Small intestine (tissue), 7 donors: Measurements from ENCODE around the gene ATP5IF1. TPM values are rescaled to one million over a fixed set of nuclear protein-coding genes. Genes with fewer than 3 reads are reported as not detected.

Source experiments
- DNase-seq, 2 donors: peaks; one replicate each; pipeline versions ENCODE4 v3.0.0 to v3.0.0-alpha.2; 2013
- FAIRE-seq: peaks from 2 replicates; lab custom pipeline; 2012; peaks lifted over from hg19 to GRCh38; lab: Jason Lieb, UNC
- H3K27ac ChIP-seq, 3 donors: one replicate each; pipeline ENCODE4 v1.5.1; 2013; ENCODE audit warnings: low read length in 2 of 3, mild to moderate bottlenecking in 2 of 3, control low read depth in 1 of 3, inconsistent platforms in 1 of 3, low read depth in 1 of 3, moderate library complexity in 1 of 3
- H3K27me3 ChIP-seq, 3 donors: one replicate each; pipeline ENCODE4 v1.6.1; 2013; ENCODE audit warnings: low read length in 3 of 3, inconsistent platforms in 1 of 3; ENCODE audit not compliant: control insufficient read depth in 3 of 3, insufficient read depth in 3 of 3
- H3K36me3 ChIP-seq, 3 donors: one replicate each; pipeline ENCODE4 v1.6.1; 2013; ENCODE audit warnings: low read length in 3 of 3, inconsistent platforms in 1 of 3, low read depth in 1 of 3, mild to moderate bottlenecking in 1 of 3, moderate library complexity in 1 of 3; ENCODE audit not compliant: control insufficient read depth in 3 of 3, insufficient read depth in 2 of 3
- H3K4me1 ChIP-seq, 3 donors: one replicate each; pipeline ENCODE4 v1.6.1; 2013; ENCODE audit warnings: low read length in 2 of 3, inconsistent platforms in 1 of 3, low read depth in 1 of 3, mild to moderate bottlenecking in 1 of 3, moderate library complexity in 1 of 3; ENCODE audit not compliant: control insufficient read depth in 3 of 3, insufficient read depth in 2 of 3
- H3K4me3 ChIP-seq, 3 donors: one replicate each; pipeline ENCODE4 v1.5.1; 2013; ENCODE audit warnings: low read length in 3 of 3, control low read depth in 1 of 3, inconsistent platforms in 1 of 3, low read depth in 1 of 3, mild to moderate bottlenecking in 1 of 3, moderate library complexity in 1 of 3
- H3K9me3 ChIP-seq, 2 donors: one replicate each; pipeline ENCODE4 v1.6.1; 2013; ENCODE audit warnings: low read depth in 1 of 2, low read length in 1 of 2; ENCODE audit not compliant: control insufficient read depth in 2 of 2, insufficient read depth in 1 of 2
- WGBS, 3 donors: extraction: QIAGEN DNeasy Blood & Tissue Kit; methylation state at CpG; one replicate each; pipeline ENCODE4 v1.1.7; 2013; 5-methylcytosine and 5-hydroxymethylcytosine counted together
- polyA plus RNA-seq, 4 donors: library from polyadenylated mRNA; stranded (reverse) in 3 of 4; unstranded in 1 of 4; fragments of 200-250 nt in 3 of 4; fragments of 120-200 nt in 1 of 4; gene quantifications; one replicate each; pipeline versions ENCODE4 v1.2.1 to v1.2.3, GENCODE V29; 2013
- donor health status: healthy with polysubstance abuse.
- donor health status: control.
- donor health status: control.
- donor health status: Bipolar disorder and iron deficiency.
- donor health status: healthy.

ATP5IF1 gene
- polyA plus RNA-seq, 4 donors = 389 to 1,616 (median 793) TPM

GRCh38 chr1:28249866-28250295 is 14.0 kb downstream of the ATP5IF1 start:
- Histone ChIP-seq H3K4me3 (no peak overlapping the region), H3K4me1 (peaks cover 0 to 35% (median 0%) of the 10 kb centered on the region in 3 donors), H3K9me3 (no peaks in the 10 kb centered on the region), H3K27me3 (no peaks in the 10 kb centered on the region), H3K36me3 (no peaks in the 10 kb centered on the region), H3K27ac (peak overlapping the region in 2 of 3 donors; percentile 80 to 81)
- FAIRE-seq (no peak), DNase-seq (no peak)
- 54 to 64% (median 57%) methylated on average over 4 of the region's 4 CpGs for WGBS, 3 donors

- FAIRE-seq (no peak), DNase-seq (peak in 1 of 2 donors; percentile 30)
- H3K36me3 ChIP-seq = no peaks in the 10 kb centered on the region
- H3K27me3 ChIP-seq = no peaks in the 10 kb centered on the region
- peaks cover 8 to 11% (median 9%) of the 10 kb centered on the region in 3 donors for H3K4me1 ChIP-seq
- WGBS, 3 donors = 63 to 72% (median 65%) methylated on average over 6 of the region's 6 CpGs
- H3K4me3 ChIP-seq = no peak overlapping the region
- no peaks in the 10 kb centered on the region for H3K9me3 ChIP-seq
- H3K27ac ChIP-seq = no peak overlapping the region
Observed at GRCh38 chr1:28256197-28256827, 20.4 kb downstream of the ATP5IF1 start.

- no peak overlapping the region for H3K27ac ChIP-seq
- H3K27me3 ChIP-seq = no peaks in the 10 kb centered on the region
- peaks cover 9 to 15% (median 13%) of the 10 kb centered on the region in 3 donors for H3K4me1 ChIP-seq
- FAIRE-seq (no peak), DNase-seq (no peak)
- no peaks in the 10 kb centered on the region for H3K9me3 ChIP-seq
- 96 to 98% (median 96%) methylated on average over 4 of the region's 4 CpGs for WGBS, 3 donors
- H3K36me3 ChIP-seq = no peaks in the 10 kb centered on the region
- H3K4me3 ChIP-seq = no peak overlapping the region
Observed at GRCh38 chr1:28257736-28258135, 21.8 kb downstream of the ATP5IF1 start.

- H3K4me3 ChIP-seq = peak overlapping the region in 2 of 3 donors; percentile 2 to 30
Observed at GRCh38 chr1:28258628-28259251, 22.8 kb downstream of the ATP5IF1 start.

GRCh38 chr1:28259252-28259933 is 23.5 kb downstream of the ATP5IF1 start, which contains the start of gene SESN2:
SESN2 (plus strand) TSS chr1:28259518; CDS start chr1:28259848, 330 bp downstream.
- peak; percentile 99 for DNase-seq
- H3K4me3 ChIP-seq = peak within 1 kb of the TSS; percentile 79 to 98 (median 97)
- peak; percentile 51 for FAIRE-seq
- H3K27me3 ChIP-seq = no peaks in the 10 kb centered on the region
- H3K9me3 ChIP-seq = no peaks in the 10 kb centered on the region
- peaks cover 9 to 25% (median 16%) of the 10 kb centered on the region in 3 donors for H3K4me1 ChIP-seq
- peak within 1 kb of the TSS; percentile 81 to 92 (median 91) for H3K27ac ChIP-seq
- peaks cover 0 to 4% (median 0%) of the 10 kb centered on the region in 3 donors for H3K36me3 ChIP-seq
- 0 to 1% (median 1%) methylated on average over 56 to 76 of the region's 76 CpGs for WGBS, 3 donors

More at GRCh38 chr1:28258628-28259251, 22.8 kb downstream of the ATP5IF1 start:
- H3K9me3 ChIP-seq = no peaks in the 10 kb centered on the region
- H3K4me1 ChIP-seq = peaks cover 9 to 25% (median 16%) of the 10 kb centered on the region in 3 donors
- 5 to 15% (median 10%) methylated on average over 12 of the region's 12 CpGs for WGBS, 3 donors
- DNase-seq (no peak), FAIRE-seq (no peak)
- H3K27me3 ChIP-seq = no peaks in the 10 kb centered on the region
- H3K27ac ChIP-seq = peak overlapping the region in 1 of 3 donors; percentile 91
- H3K36me3 ChIP-seq = peaks cover 0 to 4% (median 0%) of the 10 kb centered on the region in 3 donors

GRCh38 chr1:28259934-28260802 is 24.2 kb downstream of the ATP5IF1 start:
- Histone ChIP-seq H3K4me3 (peak overlapping the region; percentile 79 to 98 (median 97)), H3K4me1 (peaks cover 15 to 31% (median 16%) of the 10 kb centered on the region in 3 donors), H3K27me3 (no peaks in the 10 kb centered on the region), H3K9me3 (no peaks in the 10 kb centered on the region), H3K27ac (peak overlapping the region; percentile 81 to 92 (median 91)), H3K36me3 (peaks cover 0 to 4% (median 0%) of the 10 kb centered on the region in 3 donors)
- no peak for FAIRE-seq
- 2 to 3% (median 3%) methylated on average over 53 to 66 of the region's 66 CpGs for WGBS, 3 donors
- peak; percentile 66 to 73 for DNase-seq

GRCh38 chr1:28260803-28261174 is 24.9 kb downstream of the ATP5IF1 start:
- WGBS, 3 donors = 17 to 41% (median 34%) methylated on average over 7 of the region's 7 CpGs
- FAIRE-seq = no peak
- peak overlapping the region; percentile 79 to 98 (median 97) for H3K4me3 ChIP-seq

More at GRCh38 chr1:28260803-28261174, 24.9 kb downstream of the ATP5IF1 start:
- Histone ChIP-seq H3K4me1 (peaks cover 16 to 31% (median 18%) of the 10 kb centered on the region in 3 donors), H3K36me3 (peaks cover 0 to 4% (median 0%) of the 10 kb centered on the region in 3 donors), H3K9me3 (no peaks in the 10 kb centered on the region), H3K27me3 (no peaks in the 10 kb centered on the region), H3K27ac (no peak overlapping the region)
- DNase-seq = peak in 1 of 2 donors; percentile 26
